GM23338 (cell line): ENCODE data around the gene ZFYVE21. TPM values are rescaled to one million over a fixed set of nuclear protein-coding genes. Genes with fewer than 3 reads are reported as not detected.

Source experiments
- ATAC-seq: fragments of 200-7000 bp; cut with Tn5 transposase; 3 replicates; pipeline ENCODE4 v1.9.1; 2020
- DNase-seq: peaks from one replicate; pipeline ENCODE4 v3.0.0-alpha.2; 2015; ENCODE audit warnings: low spot score
- H2AFZ ChIP-seq: fragments of 200-600 bp; sonication (generic); 2 replicates; pipeline ENCODE4 v1.8.0; 2016; ENCODE audit warnings: antibody characterized with exemption, mild to moderate bottlenecking, moderate library complexity
- H3F3A ChIP-seq: fragments of 200-600 bp; sonication (generic); replicated peaks from 2 replicates; pipeline ENCODE4 v1.8.0; 2017; ENCODE audit warnings: antibody characterized with exemption, mixed run types, low read depth
- H3K27ac ChIP-seq: fragments of 200-600 bp; sonication (generic); 2 replicates; pipeline ENCODE4 v1.6.1; 2016; ENCODE audit warnings: low read depth
- H3K27me3 ChIP-seq: fragments of 200-600 bp; sonication (generic); 2 replicates; pipeline ENCODE4 v1.8.0; 2016; ENCODE audit warnings: mild to moderate bottlenecking, mixed run types, moderate library complexity; ENCODE audit not compliant: insufficient read depth
- H3K36me3 ChIP-seq: fragments of 200-600 bp; sonication (generic); 2 replicates; pipeline ENCODE4 v1.8.0; 2016; ENCODE audit warnings: mild to moderate bottlenecking; ENCODE audit not compliant: insufficient read depth
- H3K4me1 ChIP-seq: fragments of 200-600 bp; sonication (generic); 2 replicates; pipeline ENCODE4 v1.8.0; 2016; ENCODE audit warnings: mild to moderate bottlenecking, moderate library complexity; ENCODE audit not compliant: insufficient read depth
- H3K4me2 ChIP-seq: fragments of 200-600 bp; sonication (generic); 2 replicates; pipeline ENCODE4 v1.7.1; 2017; ENCODE audit warnings: mixed run types
- H3K4me3 ChIP-seq: fragments of 200-600 bp; sonication (generic); 2 replicates; pipeline ENCODE4 v1.6.1; 2016; ENCODE audit warnings: mixed run types
- H3K79me2 ChIP-seq: fragments of 200-600 bp; sonication (generic); replicated peaks from 2 replicates; pipeline ENCODE4 v1.8.0; 2017; ENCODE audit warnings: mild to moderate bottlenecking; ENCODE audit not compliant: insufficient read depth
- H3K9me2 ChIP-seq: fragments of 200-600 bp; sonication (generic); 2 replicates; pipeline ENCODE4 v1.8.0; 2017; ENCODE audit not compliant: insufficient read depth
- H4K20me1 ChIP-seq: fragments of 200-600 bp; sonication (generic); replicated peaks from 2 replicates; pipeline ENCODE4 v1.8.0; 2017; ENCODE audit warnings: mild to moderate bottlenecking; ENCODE audit not compliant: insufficient read depth
- H3K27ac Mint-ChIP-seq: 2 replicates; pipeline ENCODE4 v1.8.0; 2020; ENCODE audit warnings: inconsistent platforms, mild to moderate bottlenecking, moderate library complexity, mixed read lengths
- H3K27me3 Mint-ChIP-seq: 3 replicates; pipeline ENCODE4 v1.8.0; 2022; ENCODE audit warnings: low read depth, mild to moderate bottlenecking, moderate library complexity, mixed read lengths, inconsistent platforms; ENCODE audit not compliant: insufficient read depth, poor library complexity
- H3K36me3 Mint-ChIP-seq: 3 replicates; pipeline ENCODE4 v1.8.0; 2021; ENCODE audit warnings: low read depth, mild to moderate bottlenecking, inconsistent platforms, moderate library complexity, mixed read lengths
- H3K4me1 Mint-ChIP-seq: 3 replicates; pipeline ENCODE4 v1.8.0; 2020; ENCODE audit warnings: mild to moderate bottlenecking, inconsistent platforms, mixed read lengths
- H3K4me3 Mint-ChIP-seq: 3 replicates; pipeline ENCODE4 v1.8.0; 2021; ENCODE audit warnings: moderate library complexity, mild to moderate bottlenecking, inconsistent platforms, mixed read lengths
- H3K9me3 Mint-ChIP-seq: 3 replicates; pipeline ENCODE4 v1.8.0; 2020; ENCODE audit warnings: moderate library complexity, mild to moderate bottlenecking, inconsistent platforms, mixed read lengths
- CREB1 ChIP-seq: fragments of 250-450 bp; sonication (Bioruptor Pico); IDR thresholded peaks from 2 replicates; pipeline ENCODE4 v1.5.0; 2020; ENCODE audit warnings: low read depth, mild to moderate bottlenecking, moderate library complexity
- EZH2 ChIP-seq: fragments of 200-600 bp; sonication (generic); IDR thresholded peaks from one replicate; pipeline ENCODE4 v1.8.0; 2017; ENCODE audit warnings: antibody characterized with exemption, mild to moderate bottlenecking, low read depth; ENCODE audit not compliant: unreplicated experiment
- EZH2phosphoT487 ChIP-seq: fragments of 200-600 bp; sonication (generic); IDR thresholded peaks from one replicate; pipeline ENCODE4 v1.8.1; 2018; ENCODE audit warnings: antibody characterized with exemption; ENCODE audit not compliant: unreplicated experiment
- JUNB ChIP-seq: IDR thresholded peaks from one replicate; pipeline ENCODE4 v1.6.1; 2016; ENCODE audit warnings: antibody characterized with exemption; ENCODE audit not compliant: unreplicated experiment
- POLR2AphosphoS5 ChIP-seq: IDR thresholded peaks from 2 replicates; pipeline ENCODE4 v1.6.1; 2016; ENCODE audit warnings: antibody characterized with exemption, low read depth
- STAT1 ChIP-seq: IDR thresholded peaks from one replicate; pipeline ENCODE4 v1.6.1; 2016; ENCODE audit warnings: antibody characterized with exemption; ENCODE audit not compliant: unreplicated experiment
- ZNF114 ChIP-seq: fragments of 250-450 bp; sonication (Bioruptor Pico); IDR thresholded peaks from 2 replicates; pipeline ENCODE4 v1.5.0; 2020; ENCODE audit warnings: mild to moderate bottlenecking, moderate library complexity
- ZNF331 ChIP-seq: fragments of 250-450 bp; sonication (Bioruptor Pico); IDR thresholded peaks from 2 replicates; pipeline ENCODE4 v1.5.0; 2020; ENCODE audit warnings: low read depth, mild to moderate bottlenecking, moderate library complexity
- polyA plus RNA-seq: library from polyadenylated mRNA; unstranded; fragments of >200 nt; fragmentation: Nextera tagmentation; extraction: Ambion mirVana; gene quantifications from 2 replicates; pipeline ENCODE4 v1.2.1, GENCODE V29; 2016
- total RNA-seq: library from RNA; depleted of rRNA; stranded (reverse); fragments of >200 nt; shearing (Covaris generic); gene quantifications from 2 replicates; pipeline ENCODE4 v1.2.3, GENCODE V29; 2014
- TF ChIP-seq, protein P1 (sequence below), 2 experiments: fragments of 200-600 bp in 1 of 2; sonication (generic) in 1 of 2; conservative IDR thresholded peaks; 2 replicates each; pipeline versions ENCODE4 v1.5.1 to v1.6.1; 2016 to 2017; ENCODE audit warnings: antibody characterized with exemption in 2 of 2, low read depth in 2 of 2, mild to moderate bottlenecking in 2 of 2, moderate library complexity in 1 of 2
- TF ChIP-seq, protein P2 (sequence below): IDR thresholded peaks from 2 replicates; pipeline ENCODE4 v1.6.1; 2016; ENCODE audit warnings: antibody characterized with exemption
- TF ChIP-seq, protein P3 (sequence below): fragments of 250-450 bp; sonication (Bioruptor Pico); IDR thresholded peaks from 2 replicates; pipeline ENCODE4 v1.5.0; 2020; ENCODE audit warnings: mild to moderate bottlenecking, moderate library complexity

The ZFYVE21 gene
- total and polyA plus RNA-seq, 2 experiments from 2014 or later: 88.0 to 89.6 TPM

DNA sequence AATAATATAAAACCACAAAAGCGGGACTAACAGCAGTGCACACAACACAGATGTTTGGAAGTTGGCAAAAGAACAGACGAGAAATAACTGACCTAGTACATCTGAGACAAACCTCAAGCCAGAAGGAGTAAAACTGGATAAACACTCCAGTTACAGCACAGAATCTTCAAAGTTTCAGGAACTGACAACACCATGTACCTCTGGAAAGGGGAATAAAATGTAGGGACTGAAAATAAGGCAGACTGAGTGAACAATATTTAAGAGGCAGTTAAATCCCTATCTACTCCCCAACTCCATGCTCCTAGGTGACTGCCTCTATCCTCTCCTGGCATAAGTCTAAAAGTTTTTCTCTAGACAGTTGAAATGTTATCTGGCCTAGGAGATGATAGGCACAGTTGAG, 57.9 kb downstream of the ZFYVE21 start:
- no peaks in the 10 kb centered on the region for H3F3A ChIP-seq
- Mint-ChIP-seq H3K36me3 (no peaks in the 10 kb centered on the region), H3K27me3 (no peaks in the 10 kb centered on the region), H3K4me1 (no peaks in the 10 kb centered on the region), H3K27ac (no peak overlapping the region), H3K9me3 (no peaks in the 10 kb centered on the region), H3K4me3 (no peak overlapping the region)
- no peak for TF ChIP-seq POLR2AphosphoS5
- TF ChIP-seq EZH2: no peak
- TF ChIP-seq, protein P1, sequence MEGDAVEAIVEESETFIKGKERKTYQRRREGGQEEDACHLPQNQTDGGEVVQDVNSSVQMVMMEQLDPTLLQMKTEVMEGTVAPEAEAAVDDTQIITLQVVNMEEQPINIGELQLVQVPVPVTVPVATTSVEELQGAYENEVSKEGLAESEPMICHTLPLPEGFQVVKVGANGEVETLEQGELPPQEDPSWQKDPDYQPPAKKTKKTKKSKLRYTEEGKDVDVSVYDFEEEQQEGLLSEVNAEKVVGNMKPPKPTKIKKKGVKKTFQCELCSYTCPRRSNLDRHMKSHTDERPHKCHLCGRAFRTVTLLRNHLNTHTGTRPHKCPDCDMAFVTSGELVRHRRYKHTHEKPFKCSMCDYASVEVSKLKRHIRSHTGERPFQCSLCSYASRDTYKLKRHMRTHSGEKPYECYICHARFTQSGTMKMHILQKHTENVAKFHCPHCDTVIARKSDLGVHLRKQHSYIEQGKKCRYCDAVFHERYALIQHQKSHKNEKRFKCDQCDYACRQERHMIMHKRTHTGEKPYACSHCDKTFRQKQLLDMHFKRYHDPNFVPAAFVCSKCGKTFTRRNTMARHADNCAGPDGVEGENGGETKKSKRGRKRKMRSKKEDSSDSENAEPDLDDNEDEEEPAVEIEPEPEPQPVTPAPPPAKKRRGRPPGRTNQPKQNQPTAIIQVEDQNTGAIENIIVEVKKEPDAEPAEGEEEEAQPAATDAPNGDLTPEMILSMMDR (conservative IDR thresholded peaks at IDR 0.05; ENCODE audit: low read depth in 2 of 2): no peak
- H3K27me3 ChIP-seq: no peaks in the 10 kb centered on the region
- no peaks in the 10 kb centered on the region for H3K79me2 ChIP-seq
- no peak overlapping the region for H3K4me3 ChIP-seq
- DNase-seq: no peak
- no peaks in the 10 kb centered on the region for H3K36me3 ChIP-seq
- H4K20me1 ChIP-seq: no peaks in the 10 kb centered on the region
- ATAC-seq: no peak
- no peak overlapping the region for H2AFZ ChIP-seq
- H3K9me2 ChIP-seq: no peaks in the 10 kb centered on the region
- no peaks in the 10 kb centered on the region for H3K4me1 ChIP-seq
- H3K27ac ChIP-seq: no peak overlapping the region
- no peak overlapping the region for H3K4me2 ChIP-seq

DNA sequence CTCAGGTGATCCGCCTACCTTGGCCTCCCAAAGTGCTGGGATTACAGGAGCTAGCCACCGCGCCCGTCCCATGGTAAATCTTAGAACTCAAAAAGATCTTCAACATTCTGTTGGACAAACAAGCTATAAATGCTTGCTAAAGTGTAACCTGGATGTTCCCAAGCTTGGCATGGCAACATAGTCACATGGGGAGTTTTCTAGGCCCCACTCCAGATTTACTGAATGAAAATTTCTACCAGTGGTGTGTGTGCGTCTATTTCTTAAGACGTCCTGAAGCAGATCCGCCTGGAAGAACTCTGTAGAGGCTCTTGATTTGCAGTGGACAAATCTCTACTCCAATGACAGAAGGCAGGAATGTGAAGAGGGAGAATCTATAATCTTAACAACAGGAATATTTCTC, 59.9 kb downstream of the ZFYVE21 start:
- H3K27ac Mint-ChIP-seq: no peak overlapping the region
- DNase-seq (no peak), ATAC-seq (no peak)
- H2AFZ ChIP-seq: no peak overlapping the region
- no peaks in the 10 kb centered on the region for H3K9me2 ChIP-seq
- no peak overlapping the region for H3K4me3 Mint-ChIP-seq
- H3K36me3 Mint-ChIP-seq: no peaks in the 10 kb centered on the region
- no peak overlapping the region for H3K4me2 ChIP-seq
- H3K27ac ChIP-seq: no peak overlapping the region
- H3K9me3 Mint-ChIP-seq: no peaks in the 10 kb centered on the region
- H3F3A ChIP-seq: no peaks in the 10 kb centered on the region
- no peaks in the 10 kb centered on the region for H3K27me3 Mint-ChIP-seq
- H3K27me3 ChIP-seq: no peaks in the 10 kb centered on the region
- H3K4me1 Mint-ChIP-seq: no peaks in the 10 kb centered on the region
- H3K79me2 ChIP-seq: no peaks in the 10 kb centered on the region
- H3K4me3 ChIP-seq: no peak overlapping the region
- H3K36me3 ChIP-seq: no peaks in the 10 kb centered on the region
- H4K20me1 ChIP-seq: no peaks in the 10 kb centered on the region
- H3K4me1 ChIP-seq: no peaks in the 10 kb centered on the region
- no peak for TF ChIP-seq CREB1 (CRISPR knock-in tag)
- TF ChIP-seq, protein P1 (conservative IDR thresholded peaks at IDR 0.05; ENCODE audit: low read depth in 2 of 2): no peak
- TF ChIP-seq POLR2AphosphoS5: no peak
- no peak for TF ChIP-seq EZH2
- TF ChIP-seq EZH2phosphoT487: no peak
- TF ChIP-seq, protein P2, sequence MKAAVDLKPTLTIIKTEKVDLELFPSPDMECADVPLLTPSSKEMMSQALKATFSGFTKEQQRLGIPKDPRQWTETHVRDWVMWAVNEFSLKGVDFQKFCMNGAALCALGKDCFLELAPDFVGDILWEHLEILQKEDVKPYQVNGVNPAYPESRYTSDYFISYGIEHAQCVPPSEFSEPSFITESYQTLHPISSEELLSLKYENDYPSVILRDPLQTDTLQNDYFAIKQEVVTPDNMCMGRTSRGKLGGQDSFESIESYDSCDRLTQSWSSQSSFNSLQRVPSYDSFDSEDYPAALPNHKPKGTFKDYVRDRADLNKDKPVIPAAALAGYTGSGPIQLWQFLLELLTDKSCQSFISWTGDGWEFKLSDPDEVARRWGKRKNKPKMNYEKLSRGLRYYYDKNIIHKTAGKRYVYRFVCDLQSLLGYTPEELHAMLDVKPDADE: no peak
- no peak for TF ChIP-seq JUNB
- TF ChIP-seq STAT1: no peak
- TF ChIP-seq, protein P3, sequence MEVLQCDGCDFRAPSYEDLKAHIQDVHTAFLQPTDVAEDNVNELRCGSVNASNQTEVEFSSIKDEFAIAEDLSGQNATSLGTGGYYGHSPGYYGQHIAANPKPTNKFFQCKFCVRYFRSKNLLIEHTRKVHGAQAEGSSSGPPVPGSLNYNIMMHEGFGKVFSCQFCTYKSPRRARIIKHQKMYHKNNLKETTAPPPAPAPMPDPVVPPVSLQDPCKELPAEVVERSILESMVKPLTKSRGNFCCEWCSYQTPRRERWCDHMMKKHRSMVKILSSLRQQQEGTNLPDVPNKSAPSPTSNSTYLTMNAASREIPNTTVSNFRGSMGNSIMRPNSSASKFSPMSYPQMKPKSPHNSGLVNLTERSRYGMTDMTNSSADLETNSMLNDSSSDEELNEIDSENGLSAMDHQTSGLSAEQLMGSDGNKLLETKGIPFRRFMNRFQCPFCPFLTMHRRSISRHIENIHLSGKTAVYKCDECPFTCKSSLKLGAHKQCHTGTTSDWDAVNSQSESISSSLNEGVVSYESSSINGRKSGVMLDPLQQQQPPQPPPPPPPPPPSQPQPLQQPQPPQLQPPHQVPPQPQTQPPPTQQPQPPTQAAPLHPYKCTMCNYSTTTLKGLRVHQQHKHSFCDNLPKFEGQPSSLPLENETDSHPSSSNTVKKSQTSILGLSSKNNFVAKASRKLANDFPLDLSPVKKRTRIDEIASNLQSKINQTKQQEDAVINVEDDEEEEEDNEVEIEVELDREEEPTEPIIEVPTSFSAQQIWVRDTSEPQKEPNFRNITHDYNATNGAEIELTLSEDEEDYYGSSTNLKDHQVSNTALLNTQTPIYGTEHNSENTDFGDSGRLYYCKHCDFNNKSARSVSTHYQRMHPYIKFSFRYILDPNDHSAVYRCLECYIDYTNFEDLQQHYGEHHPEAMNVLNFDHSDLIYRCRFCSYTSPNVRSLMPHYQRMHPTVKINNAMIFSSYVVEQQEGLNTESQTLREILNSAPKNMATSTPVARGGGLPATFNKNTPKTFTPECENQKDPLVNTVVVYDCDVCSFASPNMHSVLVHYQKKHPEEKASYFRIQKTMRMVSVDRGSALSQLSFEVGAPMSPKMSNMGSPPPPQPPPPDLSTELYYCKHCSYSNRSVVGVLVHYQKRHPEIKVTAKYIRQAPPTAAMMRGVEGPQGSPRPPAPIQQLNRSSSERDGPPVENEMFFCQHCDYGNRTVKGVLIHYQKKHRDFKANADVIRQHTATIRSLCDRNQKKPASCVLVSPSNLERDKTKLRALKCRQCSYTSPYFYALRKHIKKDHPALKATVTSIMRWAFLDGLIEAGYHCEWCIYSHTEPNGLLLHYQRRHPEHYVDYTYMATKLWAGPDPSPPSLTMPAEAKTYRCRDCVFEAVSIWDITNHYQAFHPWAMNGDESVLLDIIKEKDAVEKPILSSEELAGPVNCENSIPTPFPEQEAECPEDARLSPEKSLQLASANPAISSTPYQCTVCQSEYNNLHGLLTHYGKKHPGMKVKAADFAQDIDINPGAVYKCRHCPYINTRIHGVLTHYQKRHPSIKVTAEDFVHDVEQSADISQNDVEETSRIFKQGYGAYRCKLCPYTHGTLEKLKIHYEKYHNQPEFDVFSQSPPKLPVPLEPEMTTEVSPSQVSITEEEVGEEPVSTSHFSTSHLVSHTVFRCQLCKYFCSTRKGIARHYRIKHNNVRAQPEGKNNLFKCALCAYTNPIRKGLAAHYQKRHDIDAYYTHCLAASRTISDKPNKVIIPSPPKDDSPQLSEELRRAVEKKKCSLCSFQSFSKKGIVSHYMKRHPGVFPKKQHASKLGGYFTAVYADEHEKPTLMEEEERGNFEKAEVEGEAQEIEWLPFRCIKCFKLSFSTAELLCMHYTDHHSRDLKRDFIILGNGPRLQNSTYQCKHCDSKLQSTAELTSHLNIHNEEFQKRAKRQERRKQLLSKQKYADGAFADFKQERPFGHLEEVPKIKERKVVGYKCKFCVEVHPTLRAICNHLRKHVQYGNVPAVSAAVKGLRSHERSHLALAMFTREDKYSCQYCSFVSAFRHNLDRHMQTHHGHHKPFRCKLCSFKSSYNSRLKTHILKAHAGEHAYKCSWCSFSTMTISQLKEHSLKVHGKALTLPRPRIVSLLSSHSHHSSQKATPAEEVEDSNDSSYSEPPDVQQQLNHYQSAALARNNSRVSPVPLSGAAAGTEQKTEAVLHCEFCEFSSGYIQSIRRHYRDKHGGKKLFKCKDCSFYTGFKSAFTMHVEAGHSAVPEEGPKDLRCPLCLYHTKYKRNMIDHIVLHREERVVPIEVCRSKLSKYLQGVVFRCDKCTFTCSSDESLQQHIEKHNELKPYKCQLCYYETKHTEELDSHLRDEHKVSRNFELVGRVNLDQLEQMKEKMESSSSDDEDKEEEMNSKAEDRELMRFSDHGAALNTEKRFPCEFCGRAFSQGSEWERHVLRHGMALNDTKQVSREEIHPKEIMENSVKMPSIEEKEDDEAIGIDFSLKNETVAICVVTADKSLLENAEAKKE (CRISPR knock-in tag): no peak
- no peak for TF ChIP-seq ZNF114 (CRISPR knock-in tag)
- TF ChIP-seq ZNF331 (CRISPR knock-in tag): no peak
